ENCODE results near the gene TTLL5. TPM values are rescaled to one million over a fixed set of nuclear protein-coding genes. Genes with fewer than 3 reads are reported as not detected.
A peak's percentile ranks its signal among the peaks of the same experiment; 100 is the strongest.

TTLL5 gene
- total RNA-seq, 2 donors from 2014 or later = 25.9 to 34.1 TPM

DNA sequence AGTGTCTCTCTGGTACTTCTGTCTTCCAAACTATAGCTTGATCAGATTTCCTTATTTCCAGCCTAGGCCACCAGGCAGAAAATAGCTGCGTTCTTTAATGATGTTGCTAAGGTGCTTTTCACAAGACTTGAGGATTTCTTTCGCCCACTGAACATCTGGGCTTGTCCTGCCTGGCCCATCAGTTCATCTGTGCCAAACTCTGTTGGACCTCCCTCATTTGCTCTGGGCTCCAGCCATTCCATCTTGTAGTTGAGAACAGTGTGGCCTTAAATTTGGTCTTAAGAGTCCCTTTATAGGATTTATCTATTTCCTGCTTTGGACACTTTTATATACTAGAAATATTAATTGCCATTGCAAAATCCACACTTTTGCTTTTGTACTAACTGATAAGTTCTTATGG, 109.6 kb downstream of the TTLL5 start:
- intact Hi-C loops (cut with DNase I, micrococcal nuclease) = no loop called here
- no peak for DNase-seq
- no peak for ATAC-seq

DNA sequence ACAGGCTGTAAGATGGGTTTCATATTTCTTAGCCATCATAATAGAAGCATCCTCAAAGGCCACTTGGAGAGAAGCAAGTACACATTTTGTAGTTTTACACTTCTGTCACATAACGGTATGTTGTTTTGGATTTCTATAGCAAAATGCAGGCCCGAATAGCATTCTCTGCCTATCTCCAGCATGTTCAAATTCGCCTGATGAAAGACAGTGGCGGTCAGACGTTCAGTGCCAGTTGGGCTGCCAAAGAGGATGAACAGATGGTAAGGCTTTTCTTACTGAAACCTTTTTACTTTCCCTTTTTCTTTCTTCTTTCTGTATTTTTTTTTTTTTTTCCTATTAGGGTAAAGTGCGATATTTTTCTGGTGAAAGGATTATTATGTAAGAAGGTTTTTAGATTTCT, 110.5 kb downstream of the TTLL5 start:
- DNase-seq (no peak), ATAC-seq (no peak)
- intact Hi-C loops (cut with DNase I, micrococcal nuclease) = no loop called here

DNA sequence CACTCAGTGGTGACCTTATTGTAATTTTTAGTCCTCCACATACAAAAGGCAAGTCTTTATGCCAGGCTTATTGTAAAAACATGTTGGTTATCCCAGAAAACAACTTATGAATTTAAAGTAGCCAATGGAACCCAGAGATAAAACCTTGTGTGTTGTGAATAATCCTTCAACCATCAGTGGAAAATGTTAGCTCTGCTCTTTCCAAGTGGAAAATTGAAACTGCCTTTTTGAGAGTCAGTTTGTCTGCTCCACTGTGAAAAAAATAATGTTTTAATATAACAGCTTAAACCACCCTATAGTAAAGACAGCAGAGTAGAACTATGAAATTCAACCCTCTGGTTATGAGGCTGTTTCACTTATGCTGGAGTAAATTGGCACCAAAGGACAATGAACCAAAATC, 112.0 kb downstream of the TTLL5 start:
- intact Hi-C loops (cut with DNase I, micrococcal nuclease) = no loop called here
- no peak for ATAC-seq
- DNase-seq = no peak

DNA sequence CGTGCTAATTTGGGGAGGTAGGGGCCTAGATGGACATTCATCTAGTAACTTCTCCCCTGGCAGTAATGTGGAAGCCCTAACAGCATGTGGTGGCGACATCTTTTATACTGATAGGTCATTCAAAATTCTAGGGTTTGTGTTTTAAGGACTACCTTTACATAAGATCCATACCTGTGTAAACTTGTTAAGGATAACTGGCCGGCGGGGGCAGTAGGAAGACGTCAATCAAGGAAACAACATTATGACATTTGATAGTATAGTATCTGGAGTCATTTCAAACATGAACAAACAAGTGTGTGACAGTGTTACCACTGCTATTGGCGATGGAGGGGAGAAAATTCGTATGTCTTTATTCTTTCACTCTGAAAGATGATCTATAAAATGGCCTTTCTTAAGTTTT, 120.0 kb downstream of the TTLL5 start:
- intact Hi-C loops (cut with DNase I, micrococcal nuclease) = no loop called here
- ATAC-seq (no peak), DNase-seq (no peak)

DNA sequence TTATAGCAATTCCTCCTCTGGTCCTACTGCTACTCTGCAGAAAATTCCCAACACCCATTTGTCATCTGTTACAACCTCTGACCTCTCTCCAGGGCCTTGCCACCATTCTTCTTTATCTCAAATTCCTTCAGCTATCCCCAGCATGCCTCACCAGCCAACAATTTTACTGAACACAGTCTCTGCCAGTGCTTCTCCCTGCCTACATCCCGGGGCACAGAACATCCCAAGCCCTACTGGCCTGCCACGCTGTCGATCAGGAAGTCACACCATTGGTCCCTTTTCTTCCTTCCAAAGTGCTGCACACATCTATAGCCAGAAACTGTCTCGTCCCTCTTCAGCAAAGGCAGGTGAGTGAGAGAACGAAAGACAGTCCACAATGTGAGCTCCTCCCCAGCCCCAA, 122.1 kb downstream of the TTLL5 start:
- no peak for ATAC-seq
- no peak for DNase-seq
- intact Hi-C loops (cut with DNase I, micrococcal nuclease) = no loop called here

DNA sequence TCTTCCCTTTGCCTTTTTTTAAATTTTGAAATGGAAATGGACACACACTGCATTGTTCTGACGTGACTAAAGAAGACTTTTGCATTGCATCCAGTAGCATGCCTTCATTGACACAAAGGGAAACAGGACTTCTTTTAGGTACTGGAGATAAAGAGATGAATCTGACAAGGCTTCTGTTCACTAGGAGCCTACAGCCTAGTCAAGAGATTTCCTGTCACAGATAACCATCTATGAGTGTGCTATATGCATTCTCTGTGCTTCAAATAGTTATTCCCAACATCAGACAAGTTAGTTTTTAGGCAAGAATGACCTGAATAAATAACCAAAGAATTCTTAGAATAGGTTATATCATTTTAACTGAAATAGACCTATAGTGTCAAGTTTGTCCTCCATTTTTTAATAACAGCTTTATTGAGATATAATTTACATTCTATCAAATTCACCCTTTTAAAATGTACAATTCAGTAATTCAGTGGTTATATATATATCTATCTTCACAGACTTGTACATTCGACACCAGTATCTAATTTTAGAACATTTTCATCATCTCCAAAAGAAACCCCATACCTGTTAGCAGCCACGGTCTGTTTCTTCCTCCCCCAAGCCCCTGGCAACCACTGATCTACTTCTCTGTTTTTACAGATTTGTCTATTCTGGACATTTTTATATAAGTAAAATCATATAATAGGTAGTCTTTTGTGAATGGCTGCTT, 122.7 kb downstream of the TTLL5 start:
- no peak for ATAC-seq
- intact Hi-C loops (cut with DNase I, micrococcal nuclease) = no loop called here
- DNase-seq = no peak

DNA sequence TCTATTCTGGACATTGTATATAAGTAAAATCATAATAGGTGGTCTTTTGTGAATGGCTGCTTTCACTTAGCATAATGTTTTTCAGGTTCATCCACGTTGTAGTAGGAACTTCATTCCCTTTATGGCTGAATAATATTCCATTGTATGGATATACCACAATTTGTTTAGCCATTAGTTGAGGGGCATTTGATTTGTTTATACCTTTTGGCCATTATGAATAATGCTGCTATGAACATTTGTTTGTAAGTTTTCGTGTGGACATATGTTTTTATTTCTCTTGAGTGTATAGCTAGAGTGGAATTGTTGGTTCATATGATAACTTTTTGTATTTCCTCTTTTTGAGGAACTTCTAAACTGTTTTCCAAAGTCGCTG, 123.3 kb downstream of the TTLL5 start:
- intact Hi-C loops (cut with DNase I, micrococcal nuclease) = no loop called here
- no peak for DNase-seq
- ATAC-seq = no peak

DNA sequence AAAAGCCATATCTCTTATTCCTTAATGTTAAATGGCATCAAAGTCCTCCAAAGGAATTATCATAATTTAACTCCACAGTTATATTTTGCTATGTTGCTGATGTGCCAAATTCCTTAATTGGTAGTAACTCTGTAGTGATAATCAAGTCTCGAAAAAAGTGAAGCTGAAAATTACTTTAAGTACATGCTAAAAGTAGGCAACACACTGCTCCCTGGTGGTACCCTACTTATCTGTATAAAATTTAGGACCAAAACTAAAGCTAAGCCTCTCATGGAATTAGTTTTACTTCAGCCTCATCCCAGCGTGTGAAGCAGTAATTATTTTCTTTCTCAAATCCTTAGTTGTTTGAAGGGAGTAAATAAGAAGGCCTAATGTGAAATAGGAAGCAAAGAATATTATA, 132.8 kb downstream of the TTLL5 start:
- no peak for DNase-seq
- intact Hi-C loops (cut with DNase I, micrococcal nuclease) = loop anchor here in 1 of 2 donors (5.0 kb wide), 2 partner anchors 87 to 188 kb away; partner anchors contain the start of gene TGFB3
- ATAC-seq = no peak

DNA sequence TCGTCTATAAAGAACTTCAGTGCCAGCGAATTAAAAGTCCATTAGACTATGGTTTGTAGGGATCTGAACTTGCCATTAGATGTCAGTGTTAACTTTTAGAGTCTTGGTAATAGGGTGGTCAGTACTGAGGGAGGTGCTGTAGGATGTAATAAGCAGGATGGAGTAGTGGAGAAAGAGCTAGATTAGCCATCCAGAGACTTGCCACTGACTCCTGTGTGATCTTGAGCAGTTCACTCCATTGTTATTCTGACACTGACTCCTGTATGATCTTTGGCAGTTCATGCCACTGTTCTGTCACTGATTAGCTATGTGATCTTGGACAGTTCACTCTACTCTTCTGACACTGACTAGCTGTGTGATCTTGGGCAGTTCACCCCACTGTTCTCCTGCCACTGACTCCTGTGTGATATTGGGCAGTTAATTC, 133.6 kb downstream of the TTLL5 start:
- DNase-seq (no peak), ATAC-seq (peak; percentile 70)
- intact Hi-C loops (cut with DNase I, micrococcal nuclease) = loop anchor here in 1 of 2 donors (5.0 kb wide), 2 partner anchors 87 to 188 kb away; partner anchors contain the start of gene TGFB3

DNA sequence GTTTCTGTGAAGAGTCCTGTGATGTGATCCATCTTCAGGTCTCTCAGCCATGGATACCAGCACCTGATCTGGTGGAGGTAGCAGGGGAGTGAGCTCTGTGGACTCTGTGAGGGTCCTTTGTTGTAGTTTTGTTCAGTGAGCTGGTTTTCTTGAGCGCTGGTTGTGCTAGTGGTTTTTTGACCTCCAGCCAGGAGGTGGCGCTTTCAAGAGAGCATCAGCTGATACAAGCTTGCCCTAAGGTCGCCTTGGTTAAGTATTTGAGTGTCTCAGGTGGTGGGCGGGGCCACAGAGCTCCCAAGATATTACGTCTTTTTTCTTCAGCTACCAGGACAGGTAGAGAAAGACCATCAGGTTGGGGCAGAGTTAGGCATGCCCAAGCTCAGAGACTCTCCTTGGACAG, 139.7 kb downstream of the TTLL5 start:
- DNase-seq (no peak), ATAC-seq (no peak)
- intact Hi-C loops (cut with DNase I, micrococcal nuclease) = no loop called here

DNA sequence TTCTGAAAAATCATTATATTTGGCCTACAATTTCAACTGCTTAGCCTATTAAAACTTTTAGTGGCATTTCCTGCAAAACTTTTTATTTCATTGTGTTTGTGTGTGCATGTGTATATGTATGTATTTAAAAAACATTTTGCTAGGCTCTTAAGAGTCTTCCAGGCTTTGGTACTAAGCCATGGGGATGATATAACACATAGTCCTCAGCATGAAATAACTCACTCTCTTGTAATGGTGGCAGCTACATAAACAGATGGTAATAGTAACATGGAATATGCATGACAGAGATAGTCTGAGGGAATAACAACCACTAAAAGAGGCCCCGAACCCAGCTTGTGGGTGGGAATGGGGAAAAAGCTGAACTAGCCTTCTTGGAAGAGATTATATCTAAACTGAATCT, 141.4 kb downstream of the TTLL5 start:
- intact Hi-C loops (cut with DNase I, micrococcal nuclease) = no loop called here
- DNase-seq (no peak), ATAC-seq (no peak)

DNA sequence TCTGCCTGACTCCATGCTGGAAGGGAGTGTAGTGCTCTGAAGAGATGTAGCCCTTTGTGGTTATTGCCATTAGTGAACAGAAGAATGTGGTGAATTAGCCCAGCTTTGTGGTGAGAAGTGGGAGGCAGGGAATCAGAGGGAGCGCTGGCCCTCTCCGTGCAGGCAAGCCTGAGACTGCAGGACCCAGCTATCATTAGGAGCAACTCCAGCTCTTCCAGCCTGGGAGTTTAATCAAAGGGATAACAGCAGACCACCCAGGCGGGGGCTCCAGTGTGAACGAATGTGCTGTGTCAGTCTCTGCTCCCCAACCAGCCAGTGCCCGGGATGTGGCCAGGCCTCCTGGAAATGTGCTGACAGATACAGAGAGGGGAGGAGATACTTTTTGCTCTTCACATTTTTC, 142.7 kb downstream of the TTLL5 start:
- intact Hi-C loops (cut with DNase I, micrococcal nuclease) = no loop called here
- no peak for ATAC-seq
- DNase-seq = no peak

DNA sequence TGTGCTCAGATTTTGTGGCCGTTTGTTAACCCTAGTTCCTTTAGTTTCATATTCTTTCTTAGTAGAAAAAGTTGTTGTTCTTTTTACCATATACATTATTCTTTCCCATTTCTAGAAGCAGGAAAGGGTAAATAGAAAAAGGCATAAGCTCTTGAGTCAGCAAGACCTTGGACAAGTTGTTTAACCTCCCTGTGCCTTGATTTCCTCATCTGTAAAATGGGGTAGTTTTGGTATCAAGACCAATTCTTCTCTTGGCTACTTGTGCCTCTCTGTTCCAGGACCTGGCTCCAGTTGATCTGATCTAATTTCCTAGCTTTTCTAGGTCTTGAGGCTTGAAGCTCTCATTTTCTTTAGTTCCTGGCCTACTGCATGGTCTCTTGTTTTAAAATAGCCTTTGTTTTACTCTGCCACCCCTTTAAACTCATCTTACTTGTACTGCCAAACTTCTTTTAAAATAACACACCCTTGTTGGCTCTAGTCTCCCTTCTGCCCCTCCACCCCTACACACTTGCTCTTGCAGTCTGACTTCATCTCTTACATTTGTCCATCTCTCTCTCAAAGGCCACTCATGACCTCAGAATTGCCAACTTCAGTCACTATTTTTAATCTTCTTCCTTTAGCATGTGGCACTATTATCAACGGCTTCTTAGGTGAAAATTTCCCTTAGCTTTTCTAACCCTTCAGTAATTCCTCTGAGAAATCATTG, 143.7 kb downstream of the TTLL5 start:
- DNase-seq (no peak), ATAC-seq (no peak)
- intact Hi-C loops (cut with DNase I, micrococcal nuclease) = no loop called here

DNA sequence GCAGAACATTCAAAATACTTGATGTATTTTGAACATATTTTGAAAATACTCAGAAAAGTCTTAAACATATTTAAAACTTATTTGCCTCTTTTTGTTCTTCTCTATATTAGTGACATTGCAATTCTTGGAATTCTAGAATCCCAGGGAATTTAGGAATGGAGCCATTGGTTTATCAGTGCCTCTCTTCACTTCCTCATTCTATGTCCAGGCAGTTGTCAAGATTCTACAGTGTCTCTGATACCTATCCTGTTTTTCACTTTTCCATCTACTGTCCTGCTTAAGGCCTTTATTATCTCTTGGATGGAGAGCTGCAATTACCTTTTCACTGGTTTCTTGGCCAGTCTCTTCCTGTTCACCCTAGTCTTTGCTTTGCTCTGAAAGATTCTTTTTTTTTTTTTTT, 144.6 kb downstream of the TTLL5 start:
- ATAC-seq (no peak), DNase-seq (no peak)
- intact Hi-C loops (cut with DNase I, micrococcal nuclease) = no loop called here

DNA sequence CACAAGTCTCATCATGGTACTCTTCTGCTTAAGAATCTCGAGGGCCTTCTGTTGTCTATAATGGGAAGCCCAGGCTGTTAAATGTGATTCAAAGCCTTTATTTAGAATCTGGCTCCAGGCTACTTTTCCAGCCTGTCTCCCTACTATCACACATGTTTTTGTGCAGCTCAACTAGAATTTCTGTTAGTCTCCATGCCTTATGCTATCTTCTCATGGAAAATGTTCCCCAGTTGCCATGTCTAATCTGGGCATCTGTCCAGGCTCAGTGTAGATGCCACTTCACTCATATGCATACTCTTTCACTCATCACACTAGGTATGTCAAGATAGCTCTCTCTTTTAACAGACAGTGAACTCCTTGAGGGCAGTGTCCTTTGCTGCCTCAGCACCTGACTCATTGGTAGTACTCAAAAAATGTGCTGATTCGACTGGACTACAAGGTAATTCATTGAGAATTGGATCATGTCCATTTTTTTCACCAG, 145.3 kb downstream of the TTLL5 start:
- no peak for ATAC-seq
- intact Hi-C loops (cut with DNase I, micrococcal nuclease) = no loop called here

DNA sequence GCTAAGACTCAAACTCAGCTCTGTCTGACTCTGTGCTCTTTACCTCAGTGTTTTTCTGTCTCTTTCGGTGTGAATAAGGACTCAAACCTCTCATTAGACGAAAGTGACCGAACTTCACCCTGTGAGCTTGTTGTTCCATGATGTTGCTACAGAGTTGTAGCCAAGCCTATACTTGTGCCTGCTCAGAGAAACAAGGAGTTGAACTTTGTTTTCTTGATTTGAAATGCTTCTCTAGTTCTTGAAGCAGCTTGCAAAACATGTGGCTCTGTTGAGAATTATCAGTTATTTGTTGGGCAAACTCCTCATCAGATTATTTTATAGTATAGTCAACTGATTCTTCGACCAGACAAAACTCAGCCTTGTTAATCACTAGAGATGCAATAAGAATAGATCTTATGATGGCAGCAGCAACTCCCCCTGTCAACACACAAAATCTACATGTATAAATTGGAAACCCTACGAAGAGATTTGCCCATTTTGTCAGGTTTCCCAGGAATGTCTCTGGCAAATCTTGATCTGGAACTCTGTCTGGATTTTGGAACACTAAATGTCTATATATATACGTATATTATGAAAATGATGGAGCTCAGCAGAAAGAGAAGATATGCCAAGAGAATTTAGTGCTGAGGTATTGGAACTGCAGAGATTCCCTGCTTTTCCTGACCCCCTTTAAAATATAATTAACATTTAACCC, 146.8 kb downstream of the TTLL5 start:
- DNase-seq (no peak), ATAC-seq (no peak)
- intact Hi-C loops (cut with DNase I, micrococcal nuclease) = no loop called here

More for the DNA sequence above, 145.3 kb downstream of the TTLL5 start:
- DNase-seq = no peak

DNA sequence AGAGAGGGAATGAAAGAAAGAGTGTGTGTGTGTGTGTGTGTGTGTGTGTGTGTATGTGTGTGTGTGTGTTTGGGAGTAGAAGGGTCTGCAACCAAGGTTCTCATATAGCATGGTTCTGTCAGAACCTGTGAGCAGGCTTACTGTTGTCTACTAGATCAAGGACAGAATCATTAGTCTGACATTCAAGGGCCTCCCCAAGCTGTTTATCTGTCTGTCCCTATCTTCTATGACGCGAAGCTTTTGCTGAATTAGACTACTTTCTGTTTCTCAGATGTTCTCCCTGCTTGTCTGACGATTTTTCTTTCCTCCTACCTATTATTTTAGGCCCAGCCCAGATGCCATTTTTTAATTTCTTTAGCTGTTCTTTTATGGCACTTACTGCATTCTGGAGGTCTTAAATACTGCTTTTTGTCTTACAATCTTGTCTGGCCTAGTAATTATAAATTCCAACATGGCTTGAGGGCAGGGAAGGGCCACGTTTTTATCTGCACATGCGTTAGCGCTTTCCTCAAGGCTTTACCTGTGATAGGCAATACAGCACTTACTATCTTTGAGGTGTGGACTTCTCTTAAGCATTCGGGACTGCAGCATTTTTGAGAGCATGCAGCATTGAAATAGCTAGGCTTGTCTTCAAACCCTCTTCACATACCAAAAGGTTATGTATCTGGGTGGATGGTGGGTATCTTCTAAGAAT, 150.2 kb downstream of the TTLL5 start:
- intact Hi-C loops (cut with DNase I, micrococcal nuclease) = no loop called here
- DNase-seq (no peak), ATAC-seq (peak; percentile 61)

DNA sequence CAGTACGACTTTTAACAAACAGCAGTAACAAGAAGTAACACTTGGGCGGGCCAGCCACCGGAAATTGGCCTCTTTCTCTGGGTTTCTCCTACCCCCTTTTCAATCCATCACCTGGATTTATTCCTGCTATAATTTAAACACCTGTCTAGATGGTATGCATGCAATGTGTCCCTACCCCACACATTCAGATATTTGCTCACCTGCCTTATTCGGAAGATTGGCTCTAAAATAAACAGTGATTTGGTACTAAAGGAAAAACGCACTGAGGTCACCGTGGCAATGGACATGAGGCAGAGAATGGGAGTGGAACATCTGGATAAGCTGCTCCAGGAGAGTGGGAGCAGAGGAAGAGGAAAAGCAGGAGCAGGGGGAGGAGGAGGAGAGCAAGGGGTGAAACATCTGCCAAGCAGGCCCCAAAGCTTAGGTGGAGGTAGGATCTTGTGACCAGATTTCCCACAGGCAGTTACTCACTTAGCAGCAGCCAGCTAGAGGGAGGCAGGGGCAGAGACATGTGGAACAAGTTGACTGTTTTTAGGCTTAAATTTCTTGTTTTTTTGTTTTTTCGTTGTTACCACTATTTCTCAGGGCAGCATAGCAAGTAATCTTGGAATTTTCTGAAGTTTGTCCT, 150.9 kb downstream of the TTLL5 start:
- DNase-seq = peak in 1 of 2 donors; percentile 31
- ATAC-seq = peak; percentile 87
- intact Hi-C loops (cut with DNase I, micrococcal nuclease) = no loop called here

DNA sequence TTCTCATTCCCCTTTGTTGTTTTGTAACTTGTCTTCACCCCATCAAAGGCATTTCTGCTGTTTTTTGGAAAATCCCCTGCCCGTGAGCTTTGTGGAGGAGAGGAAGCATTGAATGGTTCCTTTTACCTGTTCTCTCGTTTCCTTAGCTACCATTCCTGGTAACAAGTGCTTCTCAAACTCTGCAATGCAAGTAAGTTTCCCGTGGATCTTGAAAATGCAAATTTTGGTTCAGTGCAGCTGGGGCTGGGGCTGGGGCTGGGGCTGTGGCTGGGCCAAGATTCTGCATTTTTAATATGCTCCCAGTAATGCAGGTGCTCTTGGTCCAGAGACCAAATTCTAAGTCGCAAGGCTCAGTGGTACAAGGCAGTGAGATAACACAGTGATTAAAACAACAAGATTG, 151.6 kb downstream of the TTLL5 start:
- intact Hi-C loops (cut with DNase I, micrococcal nuclease) = no loop called here
- no peak for DNase-seq

More for the DNA sequence above, 151.6 kb downstream of the TTLL5 start:
- ATAC-seq = no peak

All from left colon (tissue), 2 donors.